GM23248 (cell line): ENCODE measurements around the gene P2RY2.

Source experiments
- EZH2 ChIP-seq: fragments of 200-600 bp; sonication (generic); IDR thresholded peaks from 2 replicates; pipeline ENCODE4 v1.6.1; 2018; ENCODE audit warnings: antibody characterized with exemption, mild to moderate bottlenecking; ENCODE audit not compliant: insufficient read depth, poor library complexity, severe bottlenecking
- EZH2phosphoT487 ChIP-seq: fragments of 200-600 bp; sonication (generic); IDR thresholded peaks from 2 replicates; pipeline ENCODE4 v1.6.1; 2018; ENCODE audit warnings: antibody characterized with exemption, moderate library complexity, mild to moderate bottlenecking, low read depth; ENCODE audit not compliant: insufficient read depth

DNA sequence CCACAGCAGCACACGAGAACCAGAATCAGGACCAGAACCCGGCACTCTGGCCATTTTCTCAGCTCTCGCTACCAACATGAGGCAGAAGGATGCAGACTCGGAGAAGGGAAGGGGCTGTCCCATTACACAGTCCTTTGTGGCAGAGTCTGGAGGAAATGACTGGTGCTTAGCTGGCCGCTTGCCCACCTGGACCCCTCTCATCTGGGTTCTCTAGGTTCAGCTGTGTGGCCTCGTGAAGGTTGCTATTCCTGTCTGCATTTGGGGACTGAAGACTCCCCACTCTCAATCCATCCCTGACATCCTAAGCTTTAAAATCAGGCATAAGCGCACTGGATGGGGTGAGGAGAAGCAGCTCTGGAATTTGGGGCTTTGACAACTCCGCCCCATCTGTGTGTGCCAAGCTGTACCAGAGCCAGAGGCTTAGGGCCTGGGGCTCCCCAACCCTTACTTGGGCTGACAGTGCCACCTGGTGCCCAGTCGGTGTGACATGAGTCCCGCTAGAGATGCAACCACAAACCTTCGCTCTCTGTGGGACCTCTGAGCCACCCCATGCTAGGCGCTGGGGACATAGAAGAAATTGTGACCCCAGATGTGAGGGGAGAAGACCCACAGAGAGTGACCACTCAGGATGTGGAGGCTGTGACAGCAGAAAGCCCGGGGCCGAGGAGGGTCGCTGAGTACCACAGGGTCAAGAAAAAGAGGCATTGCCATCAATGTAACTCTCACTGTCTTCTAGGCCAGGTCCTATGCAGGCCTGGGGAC, 40.1 kb upstream of the P2RY2 start:
- TF ChIP-seq EZH2 = no peak
- TF ChIP-seq EZH2phosphoT487 = no peak
